Measurements from ENCODE around the gene TBX15.

TBX15 gene

GRCh38 chr1:118878661-118879060, 109.5 kb downstream of the TBX15 start:
- no peak for DNase-seq

- no peak for DNase-seq
These were observed 110.3 kb downstream of the TBX15 start for GRCh38 chr1:118877668-118878396.

GRCh38 chr1:118871582-118872171, 116.5 kb downstream of the TBX15 start:
- no peak for DNase-seq

GRCh38 chr1:118868387-118868786, 119.8 kb downstream of the TBX15 start:
- DNase-seq = no peak

- no peak for DNase-seq
These were observed 121.8 kb downstream of the TBX15 start for GRCh38 chr1:118866330-118866729.

GRCh38 chr1:118863688-118864087, 124.5 kb downstream of the TBX15 start:
- DNase-seq = no peak

- no peak for DNase-seq
These were observed 125.4 kb downstream of the TBX15 start for GRCh38 chr1:118862755-118863154.

- no peak for DNase-seq
These were observed 126.9 kb downstream of the TBX15 start for GRCh38 chr1:118861216-118861615.

- DNase-seq = no peak
These were observed 128.1 kb downstream of the TBX15 start for GRCh38 chr1:118859999-118860398.

GRCh38 chr1:118846443-118846842, 141.7 kb downstream of the TBX15 start:
- no peak for DNase-seq

GRCh38 chr1:118842452-118843201, 145.5 kb downstream of the TBX15 start:
- no peak for DNase-seq

GRCh38 chr1:118841521-118841920, 146.6 kb downstream of the TBX15 start:
- no peak for DNase-seq

Measured in T1000 (cell line).